Keratinocyte (primary cell): Measurements from ENCODE around the gene MAB21L3. TPM values are rescaled to one million over a fixed set of nuclear protein-coding genes. Genes with fewer than 3 reads are reported as not detected.

Source experiments
- DNase-seq: peaks from one replicate; pipeline ENCODE4 v3.0.0-alpha.2; 2011; ENCODE audit warnings: low read depth, missing footprints, low spot score
- FAIRE-seq: peaks from 2 replicates; lab custom pipeline; 2011; peaks lifted over from hg19 to GRCh38; lab: Jason Lieb, UNC
- H2AFZ ChIP-seq: 2 replicates; pipeline ENCODE4 v1.6.0; 2012; ENCODE audit warnings: low read length, control low read depth, inconsistent platforms; ENCODE audit not compliant: control insufficient read depth
- H3K27ac ChIP-seq: 2 replicates; pipeline ENCODE4 v1.5.1; 2011; ENCODE audit warnings: low read length; ENCODE audit not compliant: control insufficient read depth, insufficient read depth
- H3K27me3 ChIP-seq: 3 replicates; pipeline ENCODE4 v1.6.0; 2011; ENCODE audit warnings: low read length; ENCODE audit not compliant: control insufficient read depth, insufficient read depth; ENCODE audit errors: extremely low read depth
- H3K36me3 ChIP-seq, 2 experiments: 2 replicates in 1 of 2; 3 replicates in 1 of 2; pipeline ENCODE4 v1.5.1; 2011; ENCODE audit warnings: low read length in 2 of 2, mild to moderate bottlenecking in 1 of 2; ENCODE audit not compliant: control insufficient read depth in 2 of 2, insufficient read depth in 2 of 2; ENCODE audit errors: extremely low read depth in 1 of 2
- H3K4me1 ChIP-seq: 3 replicates; pipeline ENCODE4 v1.5.1; 2011; ENCODE audit warnings: low read length; ENCODE audit not compliant: control insufficient read depth, insufficient read depth; ENCODE audit errors: extremely low read depth
- H3K4me2 ChIP-seq: 3 replicates; pipeline ENCODE4 v1.6.0; 2011; ENCODE audit warnings: low read depth, low read length; ENCODE audit not compliant: control insufficient read depth, insufficient read depth; ENCODE audit errors: extremely low read depth
- H3K4me3 ChIP-seq, 3 experiments: fragments of 200-600 bp in 1 of 3; sonication (generic) in 1 of 3; 2 replicates in 2 of 3; 3 replicates in 1 of 3; pipeline ENCODE4 v1.5.1; 2011 to 2016; ENCODE audit warnings: low read length in 3 of 3, mild to moderate bottlenecking in 3 of 3, control low read depth in 2 of 3, inconsistent platforms in 1 of 3, low read depth in 1 of 3, mixed read lengths in 1 of 3, mixed run types in 1 of 3, moderate library complexity in 1 of 3; ENCODE audit not compliant: control insufficient read depth in 2 of 3, insufficient read depth in 2 of 3; ENCODE audit errors: extremely low read depth in 1 of 3
- H3K79me2 ChIP-seq: 2 replicates; pipeline ENCODE4 v1.6.0; 2012; ENCODE audit warnings: low read length; ENCODE audit not compliant: control insufficient read depth, insufficient read depth
- H3K9ac ChIP-seq: 3 replicates; pipeline ENCODE4 v1.6.0; 2011; ENCODE audit warnings: low read length; ENCODE audit not compliant: control insufficient read depth, insufficient read depth; ENCODE audit errors: extremely low read depth
- H3K9me1 ChIP-seq: 3 replicates; pipeline ENCODE4 v1.6.0; 2011; ENCODE audit warnings: low read length; ENCODE audit not compliant: control insufficient read depth, insufficient read depth; ENCODE audit errors: extremely low read depth
- H3K9me3 ChIP-seq: 2 replicates; pipeline ENCODE4 v1.5.1; 2012; ENCODE audit warnings: low read depth, low read length; ENCODE audit not compliant: control insufficient read depth
- H4K20me1 ChIP-seq: 3 replicates; pipeline ENCODE4 v1.6.0; 2011; ENCODE audit warnings: low read length; ENCODE audit not compliant: control insufficient read depth, insufficient read depth; ENCODE audit errors: extremely low read depth
- CTCF ChIP-seq, 3 experiments: IDR thresholded peaks in 1 of 3; conservative IDR thresholded peaks in 1 of 3; optimal IDR thresholded peaks in 1 of 3; 2 replicates in 2 of 3; 3 replicates in 1 of 3; pipeline versions ENCODE3 to v1.5.1; 2011; ENCODE audit warnings: low read length in 3 of 3, mild to moderate bottlenecking in 3 of 3, moderate library complexity in 2 of 3, control low read depth in 1 of 3, inconsistent platforms in 1 of 3; ENCODE audit not compliant: insufficient read depth in 2 of 3; ENCODE audit errors: extremely low read depth in 1 of 3
- EZH2 ChIP-seq: IDR thresholded peaks from one replicate; pipeline ENCODE4 v1.6.1; 2012; ENCODE audit warnings: inconsistent platforms, mild to moderate bottlenecking, low read length, moderate library complexity
- dilution Hi-C: fragments of 300-500 bp; cut with MboI; formaldehyde crosslinking; loops from one replicate; pipeline ENCODE4 v1.7.0; 2020; ENCODE audit warnings: low sequenced_read_pairs; ENCODE audit not compliant: extremely low pct_ligation_motif_present
- polyA plus RNA-seq, 5 experiments: library from polyadenylated mRNA; depleted of rRNA in 3 of 5; stranded (reverse) in 3 of 5; stranded (forward) in 1 of 5; unstranded in 1 of 5; fragments of >200 nt; gene quantifications; 1 replicate in 1 of 5; 2 replicates in 3 of 5; 3 replicates in 1 of 5; pipeline versions ENCODE4 v1.2.1 to v1.2.3, GENCODE V29; 2011 to 2012; ENCODE audit warnings: missing spikeins in 2 of 5, low read depth in 1 of 5, low replicate concordance in 1 of 5

The MAB21L3 gene
- polyA plus RNA-seq, 1 donor (not counting 4 experiments of a cell fraction or from before 2014, with no cell fraction given) = 0.29 TPM

GRCh38 chr1:116113615-116114014 is 2.4 kb downstream of the MAB21L3 start:
- no peak overlapping the region for H3K9ac ChIP-seq
- TF ChIP-seq CTCF (optimal IDR thresholded peaks at IDR 0.05 in 1 of 3, IDR thresholded peaks at IDR 0.05 in 1 of 3, conservative IDR thresholded peaks at IDR 0.05 in 1 of 3; ENCODE audit: extremely low read depth in 1 of 3, insufficient read depth in 2 of 3, low read length in 3 of 3) (no peak), EZH2 (no peak)
- DNase-seq (no peak), FAIRE-seq (no peak)
- no peaks in the 10 kb centered on the region for H3K27me3 ChIP-seq
- no peak overlapping the region for H2AFZ ChIP-seq
- no peaks in the 10 kb centered on the region for H3K9me3 ChIP-seq
- no peaks in the 10 kb centered on the region for H3K9me1 ChIP-seq
- H3K27ac ChIP-seq = no peak overlapping the region
- no peaks in the 10 kb centered on the region for H3K36me3 ChIP-seq
- dilution Hi-C loops = no loop called here
- H3K4me2 ChIP-seq = no peak overlapping the region
- H4K20me1 ChIP-seq = no peaks in the 10 kb centered on the region
- no peak overlapping the region for H3K4me3 ChIP-seq
- no peaks in the 10 kb centered on the region for H3K79me2 ChIP-seq
- H3K4me1 ChIP-seq = peaks cover 49% of the 10 kb centered on the region

- H3K27me3 ChIP-seq = no peaks in the 10 kb centered on the region
- peaks cover 37% of the 10 kb centered on the region for H3K4me1 ChIP-seq
- H3K4me3 ChIP-seq = no peak overlapping the region
- no peaks in the 10 kb centered on the region for H3K9me3 ChIP-seq
- DNase-seq (peak; percentile 73), FAIRE-seq (no peak)
- no peaks in the 10 kb centered on the region for H4K20me1 ChIP-seq
- H2AFZ ChIP-seq = no peak overlapping the region
- no peak for TF ChIP-seq EZH2
- no peak for TF ChIP-seq CTCF (optimal IDR thresholded peaks at IDR 0.05 in 1 of 3, IDR thresholded peaks at IDR 0.05 in 1 of 3, conservative IDR thresholded peaks at IDR 0.05 in 1 of 3; ENCODE audit: extremely low read depth in 1 of 3, insufficient read depth in 2 of 3, low read length in 3 of 3)
- H3K4me2 ChIP-seq = peak overlapping the region; percentile 0
- no peaks in the 10 kb centered on the region for H3K36me3 ChIP-seq
- dilution Hi-C loops = no loop called here
- no peak overlapping the region for H3K9ac ChIP-seq
- no peaks in the 10 kb centered on the region for H3K79me2 ChIP-seq
- H3K27ac ChIP-seq = no peak overlapping the region
- no peaks in the 10 kb centered on the region for H3K9me1 ChIP-seq
These were observed 4.6 kb downstream of the MAB21L3 start for GRCh38 chr1:116115476-116116439.
